ENCODE data around the gene SLC35G1.

Gene SLC35G1

DNA sequence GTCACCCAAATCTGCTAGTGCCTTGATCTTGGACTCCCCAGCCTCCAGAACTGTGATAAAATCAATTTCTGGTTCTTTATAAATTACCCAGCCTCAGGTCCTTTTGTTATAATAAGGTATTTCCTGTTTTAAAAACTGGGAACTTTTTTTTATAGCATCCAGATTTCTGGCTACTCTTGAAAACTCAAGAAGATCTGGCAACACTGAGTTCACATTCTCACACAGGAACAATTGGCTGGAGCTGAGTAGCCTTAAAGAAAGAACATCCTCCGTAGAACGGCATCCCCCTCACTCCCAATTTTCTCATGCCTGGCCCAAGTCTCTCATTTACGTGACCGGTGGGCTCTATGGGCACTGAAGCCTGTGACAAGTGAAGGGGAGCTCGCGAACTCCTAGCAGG, 47.1 kb downstream of the SLC35G1 start:
- TF ChIP-seq JUND (IDR thresholded peaks at IDR 0.05; ENCODE audit: low read depth): no peak
- DNase-seq (ENCODE audit: low read depth in 1 of 2, low spot score in 1 of 2): no peak
- in situ Hi-C loops (cut with HindIII; ENCODE audit: low pct_unique_long_range_greater_than_20kb, low sequenced_read_pairs): no loop called here

GRCh38 chr10:93941606-93942005, 47.8 kb downstream of the SLC35G1 start:
- no peak for DNase-seq (ENCODE audit: low read depth in 1 of 2, low spot score in 1 of 2)
- no peak for TF ChIP-seq JUND (IDR thresholded peaks at IDR 0.05; ENCODE audit: low read depth)

DNA sequence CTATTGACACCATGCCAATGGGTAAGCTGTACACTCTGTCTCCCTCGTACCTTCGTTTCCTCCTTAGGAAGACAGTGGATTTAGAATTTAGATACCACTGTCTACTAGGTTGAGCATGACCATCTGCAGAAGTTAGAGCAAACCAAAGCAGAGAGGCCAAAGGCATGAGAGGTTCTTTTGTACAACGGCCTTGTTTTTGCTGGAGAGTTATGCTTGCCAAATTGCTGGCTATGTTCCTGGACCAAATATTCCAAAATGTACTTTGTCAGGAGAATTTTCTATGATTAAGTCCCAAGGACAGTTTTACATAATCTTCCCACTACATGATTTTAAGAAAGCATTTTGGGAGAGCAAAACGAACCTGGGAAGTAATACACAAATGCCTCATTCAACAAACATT, 52.0 kb downstream of the SLC35G1 start:
- in situ Hi-C loops (cut with HindIII; ENCODE audit: low pct_unique_long_range_greater_than_20kb, low sequenced_read_pairs): no loop called here
- no peak for DNase-seq (ENCODE audit: low read depth in 1 of 2, low spot score in 1 of 2)
- no peak for TF ChIP-seq JUND (IDR thresholded peaks at IDR 0.05; ENCODE audit: low read depth)

More at GRCh38 chr10:93941606-93942005, 47.8 kb downstream of the SLC35G1 start:
- in situ Hi-C loops (cut with HindIII; ENCODE audit: low pct_unique_long_range_greater_than_20kb, low sequenced_read_pairs): no loop called here

- no peak for DNase-seq (ENCODE audit: low read depth in 1 of 2, low spot score in 1 of 2)
- in situ Hi-C loops (cut with HindIII; ENCODE audit: low pct_unique_long_range_greater_than_20kb, low sequenced_read_pairs): no loop called here
Measured at GRCh38 chr10:93947055-93947454, 53.3 kb downstream of the SLC35G1 start.

DNA sequence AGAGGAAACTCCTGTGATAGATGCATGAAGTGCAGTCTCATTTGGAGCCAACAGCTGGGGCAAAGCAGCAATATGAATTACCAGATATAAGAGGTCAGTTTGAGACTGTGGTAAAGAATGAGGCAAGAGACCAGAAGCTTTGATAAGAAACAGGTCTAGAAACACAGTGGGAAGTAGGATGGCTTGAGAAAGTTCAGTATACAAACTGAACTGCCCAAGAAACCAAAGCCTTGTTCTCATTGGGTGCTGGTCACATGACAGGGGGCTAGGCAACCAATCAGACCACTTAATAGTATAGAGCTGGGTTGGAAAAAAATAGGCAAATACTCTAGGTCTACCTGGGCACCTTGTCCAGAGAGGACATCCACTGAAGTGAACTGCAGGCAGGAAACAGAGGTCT, 53.7 kb downstream of the SLC35G1 start:
- TF ChIP-seq JUND (IDR thresholded peaks at IDR 0.05; ENCODE audit: low read depth): no peak
- DNase-seq (ENCODE audit: low read depth in 1 of 2, low spot score in 1 of 2): no peak
- in situ Hi-C loops (cut with HindIII; ENCODE audit: low pct_unique_long_range_greater_than_20kb, low sequenced_read_pairs): no loop called here

More at GRCh38 chr10:93947055-93947454, 53.3 kb downstream of the SLC35G1 start:
- TF ChIP-seq JUND (IDR thresholded peaks at IDR 0.05; ENCODE audit: low read depth): no peak

GRCh38 chr10:93951905-93952304, 58.1 kb downstream of the SLC35G1 start:
- in situ Hi-C loops (cut with HindIII; ENCODE audit: low pct_unique_long_range_greater_than_20kb, low sequenced_read_pairs): no loop called here
- no peak for TF ChIP-seq JUND (IDR thresholded peaks at IDR 0.05; ENCODE audit: low read depth)
- no peak for DNase-seq (ENCODE audit: low read depth in 1 of 2, low spot score in 1 of 2)
